PC-9 (cell line): ENCODE data around the gene CNKSR1.

ENCODE experiments used
- EZH2 ChIP-seq: fragments of 200-600 bp; sonication (generic); IDR thresholded peaks from 2 replicates; pipeline ENCODE4 v1.8.0; 2017; ENCODE audit warnings: antibody characterized with exemption, low read depth
- TF ChIP-seq, protein P1 (sequence below): fragments of 200-600 bp; sonication (generic); conservative IDR thresholded peaks from 2 replicates; pipeline ENCODE4 v1.6.1; 2017; ENCODE audit warnings: mixed run types, antibody characterized with exemption, mild to moderate bottlenecking, moderate library complexity

DNA sequence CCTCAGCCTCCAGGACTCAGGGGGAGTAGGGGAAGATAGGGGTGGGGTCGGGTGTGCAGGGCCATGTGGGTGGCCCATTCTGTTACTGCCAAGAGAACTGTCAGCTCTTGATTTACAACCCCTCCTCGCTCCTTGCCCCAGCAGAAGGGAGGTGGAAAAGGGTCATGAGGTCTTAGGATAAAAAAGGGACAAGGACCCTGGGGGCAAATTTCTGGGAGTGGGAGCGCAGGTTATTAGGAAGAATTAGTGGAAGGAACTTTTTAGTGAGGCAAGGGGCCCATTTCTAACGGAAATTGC is 17.6 kb upstream of the CNKSR1 start:
- TF ChIP-seq, protein P1, sequence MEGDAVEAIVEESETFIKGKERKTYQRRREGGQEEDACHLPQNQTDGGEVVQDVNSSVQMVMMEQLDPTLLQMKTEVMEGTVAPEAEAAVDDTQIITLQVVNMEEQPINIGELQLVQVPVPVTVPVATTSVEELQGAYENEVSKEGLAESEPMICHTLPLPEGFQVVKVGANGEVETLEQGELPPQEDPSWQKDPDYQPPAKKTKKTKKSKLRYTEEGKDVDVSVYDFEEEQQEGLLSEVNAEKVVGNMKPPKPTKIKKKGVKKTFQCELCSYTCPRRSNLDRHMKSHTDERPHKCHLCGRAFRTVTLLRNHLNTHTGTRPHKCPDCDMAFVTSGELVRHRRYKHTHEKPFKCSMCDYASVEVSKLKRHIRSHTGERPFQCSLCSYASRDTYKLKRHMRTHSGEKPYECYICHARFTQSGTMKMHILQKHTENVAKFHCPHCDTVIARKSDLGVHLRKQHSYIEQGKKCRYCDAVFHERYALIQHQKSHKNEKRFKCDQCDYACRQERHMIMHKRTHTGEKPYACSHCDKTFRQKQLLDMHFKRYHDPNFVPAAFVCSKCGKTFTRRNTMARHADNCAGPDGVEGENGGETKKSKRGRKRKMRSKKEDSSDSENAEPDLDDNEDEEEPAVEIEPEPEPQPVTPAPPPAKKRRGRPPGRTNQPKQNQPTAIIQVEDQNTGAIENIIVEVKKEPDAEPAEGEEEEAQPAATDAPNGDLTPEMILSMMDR, result no peak
- TF ChIP-seq EZH2, result no peak
